SK-N-SH treated with all-trans-retinoic acid at 6 μM for 48 hours (cell line): Measurements from ENCODE around the gene CPTP.

Experiments
- ESRRG ChIP-seq: fragments of 250-450 bp; sonication (Bioruptor Pico); IDR thresholded peaks from 2 replicates; pipeline ENCODE4 v1.6.1; 2021; ENCODE audit warnings: mild to moderate bottlenecking
- TCF4 ChIP-seq: fragments of 250-450 bp; sonication (Bioruptor Pico); IDR thresholded peaks from 2 replicates; pipeline ENCODE4 v1.8.0; 2021; ENCODE audit warnings: mild to moderate bottlenecking, moderate library complexity, borderline replicate concordance
- TOX ChIP-seq: fragments of 250-450 bp; sonication (Bioruptor Pico); IDR thresholded peaks from 2 replicates; pipeline ENCODE4 v1.8.0; 2021; ENCODE audit warnings: mild to moderate bottlenecking, moderate library complexity, borderline replicate concordance
- ZC3H10 ChIP-seq: fragments of 250-450 bp; sonication (Bioruptor Pico); IDR thresholded peaks from 2 replicates; pipeline ENCODE4 v1.5.1; 2021; ENCODE audit warnings: mild to moderate bottlenecking, moderate library complexity
- ZFP3 ChIP-seq: fragments of 250-450 bp; sonication (Bioruptor Pico); IDR thresholded peaks from 2 replicates; pipeline ENCODE4 v1.5.0; 2020; ENCODE audit warnings: mild to moderate bottlenecking, moderate library complexity
- ZFP30 ChIP-seq: fragments of 450-650 bp; formaldehyde crosslinking; IDR thresholded peaks from 2 replicates; pipeline ENCODE4 v1.5.0; 2022; ENCODE audit warnings: mild to moderate bottlenecking, moderate library complexity
- ZNF565 ChIP-seq: fragments of 450-650 bp; formaldehyde crosslinking; conservative IDR thresholded peaks from 2 replicates; pipeline ENCODE4 v1.5.0; 2020; ENCODE audit warnings: low read depth, mild to moderate bottlenecking, moderate library complexity
- ZNF70 ChIP-seq: fragments of 450-650 bp; formaldehyde crosslinking; IDR thresholded peaks from 2 replicates; pipeline ENCODE4 v1.5.0; 2020; ENCODE audit warnings: mild to moderate bottlenecking, moderate library complexity
- TF ChIP-seq, protein P1 (sequence below): fragments of 250-450 bp; sonication (Bioruptor Pico); IDR thresholded peaks from 2 replicates; pipeline ENCODE4 v1.8.0; 2020; ENCODE audit warnings: mild to moderate bottlenecking, moderate library complexity, borderline replicate concordance

DNA sequence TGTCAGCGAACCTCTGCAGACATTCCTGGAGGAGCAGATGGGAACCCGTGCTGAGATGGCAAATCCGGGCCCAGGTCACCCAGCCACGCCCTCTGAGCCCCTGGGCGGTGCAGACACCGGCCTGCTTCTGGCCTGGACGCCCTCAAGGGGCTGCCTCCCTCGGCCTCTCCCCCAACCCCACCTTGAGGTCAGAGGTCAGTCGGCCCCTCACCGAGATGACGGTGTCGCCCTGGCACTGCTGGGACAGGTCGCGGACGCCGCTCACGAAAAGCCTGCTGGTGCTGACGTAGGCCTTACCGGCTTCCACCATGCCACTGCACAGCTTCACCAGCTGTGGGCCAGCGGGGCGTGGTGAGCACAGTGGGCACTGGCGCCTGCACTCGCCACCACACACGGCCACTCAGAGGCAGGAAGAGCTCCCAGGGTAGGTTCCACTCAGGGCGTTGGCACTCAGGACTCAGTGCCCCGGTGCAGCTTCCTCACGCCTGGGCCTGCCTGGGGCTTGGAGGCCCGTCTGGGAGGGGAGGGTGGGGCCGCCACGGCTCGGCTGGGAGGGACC is 21.6 kb upstream of the CPTP start:
- TF ChIP-seq ESRRG (CRISPR knock-in tag) (no peak), ZNF70 (CRISPR knock-in tag) (no peak), TOX (CRISPR knock-in tag) (no peak), ZFP30 (no peak), ZNF565 (CRISPR knock-in tag) (no peak), ZFP3 (no peak), TCF4 (no peak), ZC3H10 (CRISPR knock-in tag) (no peak)
- TF ChIP-seq, protein P1, sequence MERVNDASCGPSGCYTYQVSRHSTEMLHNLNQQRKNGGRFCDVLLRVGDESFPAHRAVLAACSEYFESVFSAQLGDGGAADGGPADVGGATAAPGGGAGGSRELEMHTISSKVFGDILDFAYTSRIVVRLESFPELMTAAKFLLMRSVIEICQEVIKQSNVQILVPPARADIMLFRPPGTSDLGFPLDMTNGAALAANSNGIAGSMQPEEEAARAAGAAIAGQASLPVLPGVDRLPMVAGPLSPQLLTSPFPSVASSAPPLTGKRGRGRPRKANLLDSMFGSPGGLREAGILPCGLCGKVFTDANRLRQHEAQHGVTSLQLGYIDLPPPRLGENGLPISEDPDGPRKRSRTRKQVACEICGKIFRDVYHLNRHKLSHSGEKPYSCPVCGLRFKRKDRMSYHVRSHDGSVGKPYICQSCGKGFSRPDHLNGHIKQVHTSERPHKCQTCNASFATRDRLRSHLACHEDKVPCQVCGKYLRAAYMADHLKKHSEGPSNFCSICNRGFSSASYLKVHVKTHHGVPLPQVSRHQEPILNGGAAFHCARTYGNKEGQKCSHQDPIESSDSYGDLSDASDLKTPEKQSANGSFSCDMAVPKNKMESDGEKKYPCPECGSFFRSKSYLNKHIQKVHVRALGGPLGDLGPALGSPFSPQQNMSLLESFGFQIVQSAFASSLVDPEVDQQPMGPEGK (CRISPR knock-in tag): no peak
